GM23338 (cell line): ENCODE data around the gene CCDC74A. TPM values are rescaled to one million over a fixed set of nuclear protein-coding genes. Genes with fewer than 3 reads are reported as not detected.
A peak's percentile ranks its signal among the peaks of the same experiment; 100 is the strongest.
"Not testable (repeated sequence)": the region's sequence is repeated elsewhere in the genome, so short reads cannot be mapped to it uniquely, and the experiment has no call there.

Source experiments
- ATAC-seq: fragments of 200-7000 bp; cut with Tn5 transposase; 3 replicates; pipeline ENCODE4 v1.9.1; 2020
- DNase-seq: peaks from one replicate; pipeline ENCODE4 v3.0.0-alpha.2; 2015; ENCODE audit warnings: low spot score
- H2AFZ ChIP-seq: fragments of 200-600 bp; sonication (generic); 2 replicates; pipeline ENCODE4 v1.8.0; 2016; ENCODE audit warnings: antibody characterized with exemption, mild to moderate bottlenecking, moderate library complexity
- H3F3A ChIP-seq: fragments of 200-600 bp; sonication (generic); replicated peaks from 2 replicates; pipeline ENCODE4 v1.8.0; 2017; ENCODE audit warnings: antibody characterized with exemption, mixed run types, low read depth
- H3K27ac ChIP-seq: fragments of 200-600 bp; sonication (generic); 2 replicates; pipeline ENCODE4 v1.6.1; 2016; ENCODE audit warnings: low read depth
- H3K27me3 ChIP-seq: fragments of 200-600 bp; sonication (generic); 2 replicates; pipeline ENCODE4 v1.8.0; 2016; ENCODE audit warnings: mild to moderate bottlenecking, mixed run types, moderate library complexity; ENCODE audit not compliant: insufficient read depth
- H3K36me3 ChIP-seq: fragments of 200-600 bp; sonication (generic); 2 replicates; pipeline ENCODE4 v1.8.0; 2016; ENCODE audit warnings: mild to moderate bottlenecking; ENCODE audit not compliant: insufficient read depth
- H3K4me1 ChIP-seq: fragments of 200-600 bp; sonication (generic); 2 replicates; pipeline ENCODE4 v1.8.0; 2016; ENCODE audit warnings: mild to moderate bottlenecking, moderate library complexity; ENCODE audit not compliant: insufficient read depth
- H3K4me2 ChIP-seq: fragments of 200-600 bp; sonication (generic); 2 replicates; pipeline ENCODE4 v1.7.1; 2017; ENCODE audit warnings: mixed run types
- H3K4me3 ChIP-seq: fragments of 200-600 bp; sonication (generic); 2 replicates; pipeline ENCODE4 v1.6.1; 2016; ENCODE audit warnings: mixed run types
- H3K79me2 ChIP-seq: fragments of 200-600 bp; sonication (generic); replicated peaks from 2 replicates; pipeline ENCODE4 v1.8.0; 2017; ENCODE audit warnings: mild to moderate bottlenecking; ENCODE audit not compliant: insufficient read depth
- H3K9me2 ChIP-seq: fragments of 200-600 bp; sonication (generic); 2 replicates; pipeline ENCODE4 v1.8.0; 2017; ENCODE audit not compliant: insufficient read depth
- H4K20me1 ChIP-seq: fragments of 200-600 bp; sonication (generic); replicated peaks from 2 replicates; pipeline ENCODE4 v1.8.0; 2017; ENCODE audit warnings: mild to moderate bottlenecking; ENCODE audit not compliant: insufficient read depth
- H3K27ac Mint-ChIP-seq: 2 replicates; pipeline ENCODE4 v1.8.0; 2020; ENCODE audit warnings: inconsistent platforms, mild to moderate bottlenecking, moderate library complexity, mixed read lengths
- H3K27me3 Mint-ChIP-seq: 3 replicates; pipeline ENCODE4 v1.8.0; 2022; ENCODE audit warnings: low read depth, mild to moderate bottlenecking, moderate library complexity, mixed read lengths, inconsistent platforms; ENCODE audit not compliant: insufficient read depth, poor library complexity
- H3K36me3 Mint-ChIP-seq: 3 replicates; pipeline ENCODE4 v1.8.0; 2021; ENCODE audit warnings: low read depth, mild to moderate bottlenecking, inconsistent platforms, moderate library complexity, mixed read lengths
- H3K4me1 Mint-ChIP-seq: 3 replicates; pipeline ENCODE4 v1.8.0; 2020; ENCODE audit warnings: mild to moderate bottlenecking, inconsistent platforms, mixed read lengths
- H3K4me3 Mint-ChIP-seq: 3 replicates; pipeline ENCODE4 v1.8.0; 2021; ENCODE audit warnings: moderate library complexity, mild to moderate bottlenecking, inconsistent platforms, mixed read lengths
- H3K9me3 Mint-ChIP-seq: 3 replicates; pipeline ENCODE4 v1.8.0; 2020; ENCODE audit warnings: moderate library complexity, mild to moderate bottlenecking, inconsistent platforms, mixed read lengths
- long read RNA-seq: library from polyadenylated mRNA; unstranded; transcript quantifications from one replicate; pipeline ENCODE4 v2.0.0, GENCODE V29; 2020; ENCODE audit not compliant: unreplicated experiment
- polyA plus RNA-seq: library from polyadenylated mRNA; unstranded; fragments of >200 nt; fragmentation: Nextera tagmentation; extraction: Ambion mirVana; gene quantifications from 2 replicates; pipeline ENCODE4 v1.2.1, GENCODE V29; 2016
- total RNA-seq: library from RNA; depleted of rRNA; stranded (reverse); fragments of >200 nt; shearing (Covaris generic); gene quantifications from 2 replicates; pipeline ENCODE4 v1.2.3, GENCODE V29; 2014; rRNA removed

The CCDC74A gene
- 47.8 and 64.6 TPM in 2 replicates for total RNA-seq
- polyA plus RNA-seq = 15.9 and 16.5 TPM in 2 replicates
- long read RNA-seq, transcript CCDC74A-201 (8 exons, 1,543 nt) = major isoform, 5 of 16 reads
- long read RNA-seq, partial matches to known transcripts = 0 of 16 reads
- long read RNA-seq, other reads (novel, unspliced or antisense) = 9 of 16 reads

DNA sequence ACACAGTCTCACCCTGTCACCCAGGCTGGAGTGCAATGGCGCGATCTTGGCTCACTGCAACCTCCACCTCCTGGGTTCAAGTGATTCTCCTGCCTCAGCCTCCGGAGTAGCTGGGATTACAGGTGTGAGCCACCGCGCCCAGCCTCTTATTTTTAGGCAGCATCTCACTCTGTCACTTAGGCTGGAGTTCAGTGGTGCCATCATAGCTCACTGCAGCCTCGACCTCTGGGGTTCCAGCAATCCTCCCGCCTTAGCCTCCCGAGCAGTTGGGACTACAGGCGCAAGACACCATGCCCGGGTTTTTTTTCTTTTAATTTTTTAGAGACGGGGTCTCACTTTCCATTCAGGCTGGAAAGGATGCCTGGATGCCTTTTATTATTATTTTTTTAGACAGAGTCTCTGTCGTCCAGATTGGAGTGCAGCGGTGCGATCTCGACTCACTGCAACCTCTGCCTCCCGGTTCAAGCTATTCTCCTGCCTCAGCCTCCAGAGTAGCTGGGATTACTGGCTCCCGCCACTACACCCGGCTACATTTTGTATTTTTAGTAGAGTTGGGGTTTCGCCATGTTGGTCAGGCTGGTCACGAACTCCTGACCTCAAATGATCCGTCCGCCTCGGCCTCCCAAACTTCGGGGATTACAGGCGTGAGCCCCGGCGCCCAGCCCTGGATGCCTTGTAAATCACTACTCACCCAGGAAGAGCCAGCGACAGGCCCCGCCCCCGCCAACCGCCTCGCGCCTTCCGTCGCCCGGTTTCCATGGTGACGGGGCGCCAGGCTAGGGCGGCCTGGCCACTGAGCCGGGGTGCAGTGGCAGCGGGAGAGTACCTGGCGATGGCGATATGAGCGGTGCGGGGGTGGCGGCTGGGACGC lies at the start of gene CCDC74A:
CCDC74A (plus strand) TSS at position 758 of the 871 bp plus-strand sequence; CDS start at position 841, 83 bp downstream.
- not testable (repeated sequence) for H3K27ac ChIP-seq, H3K9me2 ChIP-seq, H3K36me3 ChIP-seq, H3K79me2 ChIP-seq, H3K4me1 ChIP-seq, H3K9me3 Mint-ChIP-seq, H3K36me3 Mint-ChIP-seq, H4K20me1 ChIP-seq, H3K27me3 ChIP-seq, H3K4me1 Mint-ChIP-seq, H3F3A ChIP-seq, H3K27ac Mint-ChIP-seq
- peaks cover 10% of the 10 kb centered on the region for H3K27me3 Mint-ChIP-seq
- ATAC-seq (peak; percentile 83), DNase-seq (peak; percentile 75)
- peak within 1 kb of the TSS; percentile 82 for H3K4me3 Mint-ChIP-seq
- H3K4me2 ChIP-seq = peak within 1 kb of the TSS; percentile 79
- peak within 1 kb of the TSS; percentile 72; the same call in 1 of the 2 replicates for H2AFZ ChIP-seq
- peak within 1 kb of the TSS; percentile 57 for H3K4me3 ChIP-seq

DNA sequence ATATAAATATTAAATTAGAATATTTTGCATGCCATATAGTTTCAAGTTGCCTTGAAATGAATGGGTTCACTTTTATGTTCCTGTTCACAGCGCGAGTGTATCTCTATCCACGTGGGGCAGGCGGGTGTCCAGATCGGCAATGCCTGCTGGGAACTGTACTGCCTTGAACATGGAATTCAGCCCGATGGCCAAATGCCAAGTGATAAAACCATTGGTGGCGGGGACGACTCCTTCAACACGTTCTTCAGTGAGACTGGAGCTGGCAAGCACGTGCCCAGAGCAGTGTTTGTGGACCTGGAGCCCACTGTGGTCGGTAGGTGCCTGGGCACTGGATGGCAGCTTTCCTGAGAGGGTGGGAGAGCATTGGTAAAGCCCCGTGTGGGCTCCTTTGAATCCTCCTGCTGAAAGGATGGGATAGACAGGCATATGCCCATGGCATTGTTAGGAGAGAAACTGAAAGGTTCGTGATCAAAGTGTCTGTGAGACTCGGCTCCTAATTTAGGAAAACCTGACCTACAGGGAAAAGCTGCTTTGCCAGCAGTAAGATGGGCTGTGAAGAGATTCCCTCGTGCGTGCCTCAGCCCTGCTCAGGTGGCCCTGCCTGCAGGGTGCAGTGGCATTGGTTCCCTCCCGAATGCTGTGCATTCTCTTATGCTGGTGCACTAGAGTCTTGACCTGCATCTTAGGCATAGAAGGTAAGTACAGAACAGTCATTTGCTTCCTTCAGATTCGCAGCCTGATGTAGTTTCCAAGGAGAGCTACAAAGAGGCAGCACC lies 49.4 kb upstream of the CCDC74A start:
- H3K4me3 ChIP-seq, ATAC-seq, H3K79me2 ChIP-seq, H3K36me3 Mint-ChIP-seq, DNase-seq, H2AFZ ChIP-seq, H3K4me2 ChIP-seq, H3K9me3 Mint-ChIP-seq, H3K27ac Mint-ChIP-seq, H3K27me3 Mint-ChIP-seq, H3K27me3 ChIP-seq, H3K4me3 Mint-ChIP-seq, H3K4me1 Mint-ChIP-seq, H3K4me1 ChIP-seq, H3K36me3 ChIP-seq, H3K27ac ChIP-seq, H3K9me2 ChIP-seq, H4K20me1 ChIP-seq, H3F3A ChIP-seq: not testable (repeated sequence)

DNA sequence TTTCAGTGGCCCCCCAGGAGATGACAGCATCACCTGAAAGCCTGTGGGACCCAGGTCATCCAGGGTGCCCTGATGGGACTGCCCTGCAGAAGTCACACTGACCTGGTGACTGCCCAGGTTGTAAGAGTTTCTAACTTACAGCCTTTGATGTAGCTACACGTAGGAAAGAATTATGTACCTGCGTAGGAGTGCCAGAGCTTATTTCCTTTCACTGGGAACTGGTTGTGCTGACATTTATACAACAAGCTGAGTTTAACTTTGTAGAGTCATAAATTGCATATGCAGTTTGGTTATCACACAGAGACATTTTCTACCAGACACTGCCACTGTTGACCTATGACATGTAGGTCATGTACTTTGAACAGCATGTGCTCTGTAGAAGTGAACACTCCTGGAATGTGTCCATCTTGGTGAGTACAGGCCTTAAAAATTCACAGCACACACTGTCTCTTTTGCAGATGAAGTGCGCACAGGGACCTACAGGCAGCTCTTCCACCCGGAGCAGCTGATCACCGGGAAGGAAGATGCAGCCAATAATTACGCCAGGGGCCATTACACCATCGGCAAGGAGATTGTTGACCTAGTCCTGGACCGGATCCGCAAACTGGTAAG lies 48.7 kb upstream of the CCDC74A start:
- not testable (repeated sequence) for ATAC-seq, H3K27me3 Mint-ChIP-seq, H3K36me3 ChIP-seq, H3K4me1 Mint-ChIP-seq, H3K9me2 ChIP-seq, H2AFZ ChIP-seq, H4K20me1 ChIP-seq, H3K4me2 ChIP-seq, H3K79me2 ChIP-seq, H3K9me3 Mint-ChIP-seq, H3K27ac ChIP-seq, H3K4me3 ChIP-seq, H3K27me3 ChIP-seq, H3F3A ChIP-seq, H3K4me1 ChIP-seq, H3K27ac Mint-ChIP-seq, H3K4me3 Mint-ChIP-seq, DNase-seq, H3K36me3 Mint-ChIP-seq

GRCh38 chr2:131480351-131480750 lies 47.3 kb upstream of the CCDC74A start:
- not testable (repeated sequence) for H3K36me3 ChIP-seq, H3K4me2 ChIP-seq, H3K9me3 Mint-ChIP-seq, H3K36me3 Mint-ChIP-seq, H4K20me1 ChIP-seq, DNase-seq, H3K4me3 Mint-ChIP-seq, ATAC-seq, H3K4me1 Mint-ChIP-seq, H3K9me2 ChIP-seq, H3K4me3 ChIP-seq, H3F3A ChIP-seq, H3K27me3 Mint-ChIP-seq, H2AFZ ChIP-seq, H3K27me3 ChIP-seq, H3K79me2 ChIP-seq, H3K27ac ChIP-seq, H3K4me1 ChIP-seq, H3K27ac Mint-ChIP-seq

GRCh38 chr2:131482506-131483155 lies 45.1 kb upstream of the CCDC74A start:
- H2AFZ ChIP-seq, H3K4me1 Mint-ChIP-seq, H3K4me1 ChIP-seq, H3K36me3 ChIP-seq, H3K4me3 ChIP-seq, H4K20me1 ChIP-seq, H3F3A ChIP-seq, H3K36me3 Mint-ChIP-seq, H3K9me2 ChIP-seq, H3K27me3 ChIP-seq, H3K79me2 ChIP-seq, H3K27ac Mint-ChIP-seq, H3K9me3 Mint-ChIP-seq, DNase-seq, H3K4me3 Mint-ChIP-seq, H3K27me3 Mint-ChIP-seq, H3K27ac ChIP-seq, ATAC-seq, H3K4me2 ChIP-seq: not testable (repeated sequence)
